Ascending aorta (tissue), 2 donors: ENCODE data around the gene SERPINA3. TPM values are rescaled to one million over a fixed set of nuclear protein-coding genes. Genes with fewer than 3 reads are reported as not detected.
A peak's percentile ranks its signal among the peaks of the same experiment; 100 is the strongest.

Experiments
- DNase-seq, 2 donors: peaks; one replicate each; pipeline ENCODE4 v3.0.0-alpha.2; 2019; ENCODE audit warnings: low spot score in 2 of 2
- H3K27ac ChIP-seq, 2 donors: fragments of 200-600 bp; sonication (generic); one replicate each; pipeline ENCODE4 v1.5.1; 2016 to 2017; ENCODE audit warnings: mild to moderate bottlenecking in 1 of 2
- H3K27me3 ChIP-seq: fragments of 200-600 bp; sonication (generic); one replicate; pipeline ENCODE4 v1.5.1; 2017
- H3K36me3 ChIP-seq, 2 donors: fragments of 200-600 bp; sonication (generic); one replicate each; pipeline ENCODE4 v1.5.1; 2016
- H3K4me1 ChIP-seq, 2 donors: fragments of 200-600 bp; sonication (generic); one replicate each; pipeline ENCODE4 v1.5.1; 2016 to 2017; ENCODE audit warnings: mild to moderate bottlenecking in 1 of 2
- H3K4me3 ChIP-seq, 2 donors: fragments of 200-600 bp; sonication (generic); one replicate each; pipeline ENCODE4 v1.5.1; 2016 to 2017; ENCODE audit warnings: mild to moderate bottlenecking in 1 of 2
- H3K9me3 ChIP-seq, 2 donors: fragments of 200-600 bp; sonication (generic); one replicate each; pipeline ENCODE4 v1.5.1; 2016
- intact Hi-C: fragments of 100-400 bp; cut with DNase I; formaldehyde crosslinking; loops from one replicate; pipeline ENCODE4 v1.15.1; 2023
- total RNA-seq: library from RNA; depleted of rRNA; stranded (reverse); fragments of >200 nt; gene quantifications from one replicate; pipeline ENCODE4 v1.1.0, GENCODE V29; 2016
- TF ChIP-seq, protein P1 (sequence below), 3 experiments: fragments of 200-600 bp in 2 of 3; fragments of 450-650 bp in 1 of 3; sonication (generic) in 2 of 3; IDR thresholded peaks; one replicate each; pipeline ENCODE4 v1.5.1; 2016 to 2019; ENCODE audit warnings: antibody characterized with exemption in 3 of 3, mild to moderate bottlenecking in 1 of 3, moderate library complexity in 1 of 3

The SERPINA3 gene
- total RNA-seq, 1 donor from 2014 or later = 207 TPM

DNA sequence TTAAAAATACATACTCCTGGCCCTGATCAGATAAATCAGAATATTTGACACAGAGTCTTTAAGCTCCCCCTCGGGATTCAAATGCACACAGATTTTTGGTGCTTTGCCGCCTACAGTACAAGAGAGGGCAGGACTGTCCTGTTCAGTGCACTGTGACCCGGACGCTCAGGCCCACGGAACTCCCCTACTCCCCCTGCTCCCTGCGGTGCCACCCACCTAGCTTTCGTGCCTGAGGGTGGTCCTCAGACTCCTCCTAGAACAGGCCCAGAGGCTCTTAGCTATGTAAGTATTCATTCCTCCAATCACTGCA is 13.7 kb upstream of the SERPINA3 start:
- no peaks in the 10 kb centered on the region for H3K9me3 ChIP-seq
- intact Hi-C loops = loop anchor here (5.0 kb wide), 1 partner anchor 909 kb away; no protein-coding TSS in a partner anchor
- no peak for DNase-seq
- peak overlapping the region; percentile 72 to 79 for H3K27ac ChIP-seq
- H3K4me3 ChIP-seq = no peak overlapping the region
- H3K4me1 ChIP-seq = peaks cover 10 to 39% of the 10 kb centered on the region in 2 donors
- no peaks in the 10 kb centered on the region for H3K36me3 ChIP-seq
- TF ChIP-seq, protein P1, sequence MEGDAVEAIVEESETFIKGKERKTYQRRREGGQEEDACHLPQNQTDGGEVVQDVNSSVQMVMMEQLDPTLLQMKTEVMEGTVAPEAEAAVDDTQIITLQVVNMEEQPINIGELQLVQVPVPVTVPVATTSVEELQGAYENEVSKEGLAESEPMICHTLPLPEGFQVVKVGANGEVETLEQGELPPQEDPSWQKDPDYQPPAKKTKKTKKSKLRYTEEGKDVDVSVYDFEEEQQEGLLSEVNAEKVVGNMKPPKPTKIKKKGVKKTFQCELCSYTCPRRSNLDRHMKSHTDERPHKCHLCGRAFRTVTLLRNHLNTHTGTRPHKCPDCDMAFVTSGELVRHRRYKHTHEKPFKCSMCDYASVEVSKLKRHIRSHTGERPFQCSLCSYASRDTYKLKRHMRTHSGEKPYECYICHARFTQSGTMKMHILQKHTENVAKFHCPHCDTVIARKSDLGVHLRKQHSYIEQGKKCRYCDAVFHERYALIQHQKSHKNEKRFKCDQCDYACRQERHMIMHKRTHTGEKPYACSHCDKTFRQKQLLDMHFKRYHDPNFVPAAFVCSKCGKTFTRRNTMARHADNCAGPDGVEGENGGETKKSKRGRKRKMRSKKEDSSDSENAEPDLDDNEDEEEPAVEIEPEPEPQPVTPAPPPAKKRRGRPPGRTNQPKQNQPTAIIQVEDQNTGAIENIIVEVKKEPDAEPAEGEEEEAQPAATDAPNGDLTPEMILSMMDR (IDR thresholded peaks at IDR 0.05) = no peak
- no peaks in the 10 kb centered on the region for H3K27me3 ChIP-seq

GRCh38 chr14:94598816-94599655 is 13.2 kb upstream of the SERPINA3 start:
- DNase-seq = peak; percentile 50 to 87

DNA sequence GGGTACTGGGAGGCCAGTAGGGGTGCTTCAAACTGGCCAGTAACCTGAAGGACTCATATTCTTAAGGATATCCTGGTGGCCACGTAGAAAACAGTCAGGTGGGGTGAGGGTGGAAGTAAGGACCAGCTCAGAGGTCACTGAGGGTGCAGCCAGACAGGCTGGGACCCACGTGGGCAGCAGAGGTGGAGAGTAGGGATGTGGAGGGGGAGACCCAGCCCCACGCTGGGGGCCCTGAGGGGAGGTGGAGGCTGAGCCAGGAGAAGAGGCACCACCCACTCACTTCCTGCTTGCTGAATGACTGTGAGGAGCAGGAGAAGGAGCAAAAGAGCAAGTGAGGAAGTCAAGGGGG is 12.6 kb upstream of the SERPINA3 start:
- H3K9me3 ChIP-seq = no peaks in the 10 kb centered on the region
- H3K27ac ChIP-seq = peak overlapping the region; percentile 73 to 79
- peaks cover 10 to 39% of the 10 kb centered on the region in 2 donors for H3K4me1 ChIP-seq
- TF ChIP-seq, protein P1 (IDR thresholded peaks at IDR 0.05) = no peak
- no peak overlapping the region for H3K4me3 ChIP-seq
- intact Hi-C loops = loop anchor here (2.0 to 5.0 kb wide), 3 partner anchors 557 to 1438 kb away; partner anchors contain the start of genes C14orf132 and DICER1
- no peak for DNase-seq
- no peaks in the 10 kb centered on the region for H3K36me3 ChIP-seq
- no peaks in the 10 kb centered on the region for H3K27me3 ChIP-seq

More at GRCh38 chr14:94598816-94599655, 13.2 kb upstream of the SERPINA3 start:
- H3K36me3 ChIP-seq = no peaks in the 10 kb centered on the region
- H3K27ac ChIP-seq = peak overlapping the region; percentile 73 to 79
- H3K9me3 ChIP-seq = no peaks in the 10 kb centered on the region
- H3K4me1 ChIP-seq = peaks cover 10 to 39% of the 10 kb centered on the region in 2 donors
- intact Hi-C loops = loop anchor here (5.0 kb wide), 1 partner anchor 908 kb away; no protein-coding TSS in a partner anchor
- TF ChIP-seq, protein P1 (IDR thresholded peaks at IDR 0.05) = no peak
- no peak overlapping the region for H3K4me3 ChIP-seq
- no peaks in the 10 kb centered on the region for H3K27me3 ChIP-seq

GRCh38 chr14:94600148-94600545 is 12.0 kb upstream of the SERPINA3 start:
- no peak overlapping the region for H3K4me3 ChIP-seq
- no peaks in the 10 kb centered on the region for H3K9me3 ChIP-seq
- TF ChIP-seq, protein P1 (IDR thresholded peaks at IDR 0.05) = no peak
- intact Hi-C loops = loop anchor here (2.0 to 5.0 kb wide), 2 partner anchors 557 to 1437 kb away; partner anchors contain the start of genes C14orf132 and DICER1
- peak overlapping the region; percentile 73 to 79 for H3K27ac ChIP-seq
- peaks cover 10 to 39% of the 10 kb centered on the region in 2 donors for H3K4me1 ChIP-seq
- no peaks in the 10 kb centered on the region for H3K27me3 ChIP-seq
- no peak for DNase-seq
- H3K36me3 ChIP-seq = no peaks in the 10 kb centered on the region

DNA sequence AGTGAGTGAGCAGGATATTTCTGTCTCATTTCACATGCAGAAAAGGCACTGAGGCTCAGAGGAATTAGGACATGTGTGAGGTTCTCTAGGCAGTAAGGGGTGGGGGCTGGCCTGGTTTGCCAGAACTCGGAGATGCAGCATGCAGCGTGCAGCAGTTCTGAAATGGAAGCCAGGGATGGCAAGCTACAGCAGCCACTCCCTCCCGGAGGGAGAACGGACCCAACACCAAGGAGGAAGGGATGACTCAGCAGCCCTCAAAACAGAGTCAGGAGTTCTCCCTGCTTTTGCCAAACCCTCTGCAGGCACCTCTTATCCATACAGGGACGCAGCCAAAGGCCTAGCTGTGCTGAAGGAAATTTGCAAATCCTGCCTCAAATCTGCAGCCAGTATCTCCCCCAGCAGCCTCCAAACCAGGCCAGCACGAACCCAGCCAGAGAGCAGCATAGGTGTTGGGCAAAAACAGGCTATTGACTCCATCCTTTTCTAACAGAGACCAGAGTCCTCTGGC is 10.3 kb upstream of the SERPINA3 start:
- peak overlapping the region; percentile 73 to 79 for H3K27ac ChIP-seq
- TF ChIP-seq, protein P1 (IDR thresholded peaks at IDR 0.05) = no peak
- no peak overlapping the region for H3K4me3 ChIP-seq
- H3K9me3 ChIP-seq = no peaks in the 10 kb centered on the region
- H3K4me1 ChIP-seq = peaks cover 10 to 39% of the 10 kb centered on the region in 2 donors
- peak; percentile 64 to 89 for DNase-seq
- intact Hi-C loops = loop anchor here (2.0 to 5.0 kb wide), 2 partner anchors 555 to 1435 kb away; partner anchors contain the start of genes C14orf132 and DICER1
- H3K27me3 ChIP-seq = no peaks in the 10 kb centered on the region
- H3K36me3 ChIP-seq = no peaks in the 10 kb centered on the region
